HG03280 (cell line): ENCODE measurements around the gene PPARA.

Source experiments
- ATAC-seq: cut with Tn5 transposase; IDR thresholded peaks from one replicate; pipeline ENCODE4 v1.9.1; 2021; ENCODE audit warnings: mild to moderate bottlenecking, moderate library complexity; ENCODE audit not compliant: unreplicated experiment

The PPARA gene

DNA sequence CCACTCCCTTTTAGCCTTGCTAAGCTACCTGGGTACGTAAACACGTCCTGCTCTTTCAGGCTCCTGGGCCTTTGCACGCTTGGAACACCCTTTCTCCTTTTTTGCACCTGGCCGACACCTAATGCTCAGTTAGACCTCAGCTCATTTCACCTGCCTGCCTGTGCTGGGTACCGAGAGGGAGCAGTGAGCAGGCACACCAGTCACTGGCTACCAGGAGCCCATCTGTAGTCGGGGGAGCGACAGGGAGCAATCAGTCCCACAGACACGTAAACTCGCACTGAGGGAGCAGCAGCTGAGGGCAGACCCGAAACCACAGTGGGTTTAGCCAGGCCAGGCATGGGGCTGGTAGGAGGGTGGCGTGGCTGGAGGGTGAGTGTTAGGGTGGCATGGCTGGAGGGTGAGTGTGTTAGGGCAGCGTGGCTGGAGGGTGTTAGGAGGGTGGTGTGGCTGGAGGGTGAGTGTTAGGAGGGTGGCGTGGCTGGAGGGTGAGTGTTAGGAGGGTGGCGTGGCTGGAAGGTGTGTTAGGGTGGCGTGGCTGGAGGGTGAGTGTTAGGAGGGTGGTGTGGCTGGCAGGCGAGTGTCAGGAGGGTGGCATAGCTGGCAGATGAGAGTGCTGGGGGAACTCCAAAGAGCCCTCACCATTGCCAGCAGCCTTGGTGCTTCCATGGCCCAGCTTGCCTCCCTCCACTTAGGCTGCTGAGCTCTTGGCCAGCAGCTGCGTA is 140.0 kb downstream of the PPARA start:
- no peak for ATAC-seq

GRCh38 chr22:46290843-46291785 is 140.8 kb downstream of the PPARA start:
- no peak for ATAC-seq

GRCh38 chr22:46292173-46292572 is 141.8 kb downstream of the PPARA start:
- no peak for ATAC-seq

DNA sequence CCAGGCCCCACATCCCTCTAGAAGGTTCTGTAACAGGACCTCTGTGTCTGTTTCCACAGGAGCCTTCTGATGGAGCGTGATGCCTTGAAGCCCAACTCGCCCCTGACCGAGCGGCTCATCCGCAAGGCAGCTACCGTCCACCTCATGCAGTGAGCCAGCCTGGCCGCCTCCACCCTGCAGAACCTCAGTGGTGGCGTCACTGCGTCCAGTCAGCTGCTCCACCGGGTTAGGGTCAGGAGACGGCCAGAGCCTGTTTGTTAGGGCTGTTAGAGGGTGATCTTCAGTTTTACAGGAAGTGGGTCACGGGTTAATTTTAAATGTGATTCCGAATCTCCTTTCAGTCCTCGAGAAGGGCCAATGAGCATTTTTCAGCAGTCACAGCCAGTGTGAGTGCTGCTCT is 142.4 kb downstream of the PPARA start:
- no peak for ATAC-seq
